Suprapubic skin (tissue), 3 donors: ENCODE measurements around the gene DENND2A.

Source experiments
- EP300 ChIP-seq: sonication (generic); formaldehyde crosslinking; IDR thresholded peaks from one replicate; pipeline ENCODE4 v1.6.1; 2017; ENCODE audit warnings: antibody characterized with exemption
- TF ChIP-seq, protein P1 (sequence below), 2 donors: fragments of 200-600 bp in 1 of 2; fragments of 450-650 bp in 1 of 2; sonication (generic) in 1 of 2; IDR thresholded peaks; one replicate each; pipeline ENCODE4 v1.5.1; 2016 to 2019; ENCODE audit warnings: antibody characterized with exemption in 2 of 2, mild to moderate bottlenecking in 1 of 2, moderate library complexity in 1 of 2

DNA sequence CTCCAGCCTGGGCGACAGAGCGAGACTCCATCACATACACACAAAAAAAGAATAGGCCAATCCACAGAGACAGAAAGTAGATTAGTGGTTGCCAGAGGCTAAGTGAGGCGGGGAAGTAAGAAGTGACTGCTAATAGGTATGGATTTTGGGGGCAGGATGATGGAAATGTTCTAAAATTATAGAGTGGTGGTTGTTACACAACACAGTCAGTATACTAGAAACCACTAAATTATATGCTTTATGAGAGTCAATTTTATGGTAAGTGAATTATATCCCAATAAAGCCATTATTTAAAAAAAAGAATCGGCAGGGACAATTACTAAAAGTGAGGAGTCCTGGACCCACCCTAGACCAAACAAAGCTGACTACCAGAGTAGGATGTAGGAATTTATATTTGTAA, 24.3 kb downstream of the DENND2A start:
- TF ChIP-seq, protein P1, sequence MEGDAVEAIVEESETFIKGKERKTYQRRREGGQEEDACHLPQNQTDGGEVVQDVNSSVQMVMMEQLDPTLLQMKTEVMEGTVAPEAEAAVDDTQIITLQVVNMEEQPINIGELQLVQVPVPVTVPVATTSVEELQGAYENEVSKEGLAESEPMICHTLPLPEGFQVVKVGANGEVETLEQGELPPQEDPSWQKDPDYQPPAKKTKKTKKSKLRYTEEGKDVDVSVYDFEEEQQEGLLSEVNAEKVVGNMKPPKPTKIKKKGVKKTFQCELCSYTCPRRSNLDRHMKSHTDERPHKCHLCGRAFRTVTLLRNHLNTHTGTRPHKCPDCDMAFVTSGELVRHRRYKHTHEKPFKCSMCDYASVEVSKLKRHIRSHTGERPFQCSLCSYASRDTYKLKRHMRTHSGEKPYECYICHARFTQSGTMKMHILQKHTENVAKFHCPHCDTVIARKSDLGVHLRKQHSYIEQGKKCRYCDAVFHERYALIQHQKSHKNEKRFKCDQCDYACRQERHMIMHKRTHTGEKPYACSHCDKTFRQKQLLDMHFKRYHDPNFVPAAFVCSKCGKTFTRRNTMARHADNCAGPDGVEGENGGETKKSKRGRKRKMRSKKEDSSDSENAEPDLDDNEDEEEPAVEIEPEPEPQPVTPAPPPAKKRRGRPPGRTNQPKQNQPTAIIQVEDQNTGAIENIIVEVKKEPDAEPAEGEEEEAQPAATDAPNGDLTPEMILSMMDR (IDR thresholded peaks at IDR 0.05), result no peak
- TF ChIP-seq EP300, result no peak
